ENCODE data around the gene CARD11.

GRCh38 chr7:2903682-2904162 is 139.9 kb downstream of the CARD11 start:
- TF ChIP-seq POLR2A (IDR thresholded peaks at IDR 0.05; ENCODE audit: low read length) (no peak), GATA1 (IDR thresholded peaks at IDR 0.05; ENCODE audit: low read depth, low read length) (no peak)
